Subcutaneous abdominal adipose tissue (tissue), 5 donors: Measurements from ENCODE around the gene HRK.

ENCODE experiments used
- H3K27ac ChIP-seq: one replicate; pipeline ENCODE4 v1.7.0; 2013; ENCODE audit warnings: low read depth, mild to moderate bottlenecking, inconsistent platforms, low read length, moderate library complexity
- H3K27me3 ChIP-seq, 5 donors: one replicate each; pipeline ENCODE4 v1.7.0; 2013; ENCODE audit warnings: low read length in 5 of 5, inconsistent platforms in 1 of 5; ENCODE audit not compliant: control insufficient read depth in 5 of 5, insufficient read depth in 4 of 5
- H3K36me3 ChIP-seq, 5 donors: one replicate each; pipeline ENCODE4 v1.7.0; 2013; ENCODE audit warnings: low read length in 5 of 5; ENCODE audit not compliant: control insufficient read depth in 5 of 5, insufficient read depth in 5 of 5
- H3K4me1 ChIP-seq, 5 donors: one replicate each; pipeline ENCODE4 v1.7.0; 2013; ENCODE audit warnings: low read length in 5 of 5, mild to moderate bottlenecking in 3 of 5, moderate library complexity in 1 of 5; ENCODE audit not compliant: control insufficient read depth in 5 of 5, insufficient read depth in 5 of 5
- H3K4me3 ChIP-seq, 5 donors: one replicate each; pipeline ENCODE4 v1.7.0; 2013; ENCODE audit warnings: low read length in 5 of 5, low read depth in 1 of 5
- H3K9ac ChIP-seq, 5 donors: one replicate each; pipeline ENCODE4 v1.7.0; 2013; ENCODE audit warnings: low read length in 5 of 5, mild to moderate bottlenecking in 4 of 5, moderate library complexity in 3 of 5
- H3K9me3 ChIP-seq, 5 donors: one replicate each; pipeline ENCODE4 v1.7.0; 2013; ENCODE audit warnings: low read length in 5 of 5; ENCODE audit not compliant: control insufficient read depth in 5 of 5
- donor health status: healthy.
- donor health status: healthy.
- donor health status: healthy.
- donor health status: healthy.
- donor health status: healthy.

HRK gene

DNA sequence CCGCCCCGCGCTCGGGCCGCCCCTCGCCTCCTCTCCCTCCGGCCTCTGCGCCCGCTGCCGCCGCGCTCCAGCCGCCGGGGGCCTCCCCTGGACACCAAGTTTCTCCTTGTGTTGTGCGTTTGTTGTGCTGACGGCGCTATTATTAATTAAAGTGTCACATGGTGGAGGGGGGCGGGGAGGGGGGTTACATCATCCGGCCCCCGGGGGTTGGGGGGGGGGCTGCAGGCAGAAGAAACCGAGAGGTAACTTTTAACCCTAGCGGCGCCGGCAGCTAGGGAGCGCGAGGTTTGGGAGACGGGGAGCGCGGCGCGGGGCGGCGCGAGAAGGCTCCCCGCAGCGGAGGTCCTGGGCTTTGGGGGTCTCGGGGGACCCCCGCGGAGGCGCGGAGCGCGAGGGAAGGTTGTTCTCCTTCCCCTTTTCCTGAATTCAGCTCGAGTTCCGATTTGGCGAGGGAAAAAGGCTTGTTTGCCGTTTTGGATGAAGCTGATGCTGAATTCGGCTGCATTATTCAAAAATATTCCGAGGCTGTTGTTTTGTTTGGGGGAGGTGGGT lies at the start of gene HRK:
TSS of gene HRK (minus strand) at position 117 of the 552 bp plus-strand sequence. CDS start 134 bp downstream, outside the sequence.
- Histone ChIP-seq H3K4me1 (peaks cover 0 to 38% (median 26%) of the 10 kb centered on the region in 5 donors), H3K9ac (no peak within 1 kb of the TSS), H3K36me3 (no peaks in the 10 kb centered on the region), H3K9me3 (no peaks in the 10 kb centered on the region), H3K27me3 (peaks cover 39 to 66% (median 63%) of the 10 kb centered on the region in 5 donors), H3K27ac (no peak within 1 kb of the TSS), H3K4me3 (peak within 1 kb of the TSS in 3 of 5 donors; percentile 29 to 50 (median 39))

GRCh38 chr12:116929885-116930284 lies 48.6 kb upstream of the HRK start:
- H3K4me1 ChIP-seq: peaks cover 3 to 26% (median 13%) of the 10 kb centered on the region in 5 donors
- no peak overlapping the region for H3K27ac ChIP-seq
- no peak overlapping the region for H3K4me3 ChIP-seq
- peaks cover 4 to 27% (median 12%) of the 10 kb centered on the region in 5 donors for H3K36me3 ChIP-seq
- H3K9ac ChIP-seq: no peak overlapping the region
- H3K9me3 ChIP-seq: no peaks in the 10 kb centered on the region
- no peaks in the 10 kb centered on the region for H3K27me3 ChIP-seq

GRCh38 chr12:116928504-116928903 lies 47.3 kb upstream of the HRK start:
- H3K9ac ChIP-seq: no peak overlapping the region
- H3K4me1 ChIP-seq: peaks cover 3 to 19% (median 10%) of the 10 kb centered on the region in 5 donors
- H3K36me3 ChIP-seq: peaks cover 4 to 27% (median 12%) of the 10 kb centered on the region in 5 donors
- H3K27ac ChIP-seq: no peak overlapping the region
- no peaks in the 10 kb centered on the region for H3K9me3 ChIP-seq
- H3K27me3 ChIP-seq: no peaks in the 10 kb centered on the region
- H3K4me3 ChIP-seq: no peak overlapping the region

DNA sequence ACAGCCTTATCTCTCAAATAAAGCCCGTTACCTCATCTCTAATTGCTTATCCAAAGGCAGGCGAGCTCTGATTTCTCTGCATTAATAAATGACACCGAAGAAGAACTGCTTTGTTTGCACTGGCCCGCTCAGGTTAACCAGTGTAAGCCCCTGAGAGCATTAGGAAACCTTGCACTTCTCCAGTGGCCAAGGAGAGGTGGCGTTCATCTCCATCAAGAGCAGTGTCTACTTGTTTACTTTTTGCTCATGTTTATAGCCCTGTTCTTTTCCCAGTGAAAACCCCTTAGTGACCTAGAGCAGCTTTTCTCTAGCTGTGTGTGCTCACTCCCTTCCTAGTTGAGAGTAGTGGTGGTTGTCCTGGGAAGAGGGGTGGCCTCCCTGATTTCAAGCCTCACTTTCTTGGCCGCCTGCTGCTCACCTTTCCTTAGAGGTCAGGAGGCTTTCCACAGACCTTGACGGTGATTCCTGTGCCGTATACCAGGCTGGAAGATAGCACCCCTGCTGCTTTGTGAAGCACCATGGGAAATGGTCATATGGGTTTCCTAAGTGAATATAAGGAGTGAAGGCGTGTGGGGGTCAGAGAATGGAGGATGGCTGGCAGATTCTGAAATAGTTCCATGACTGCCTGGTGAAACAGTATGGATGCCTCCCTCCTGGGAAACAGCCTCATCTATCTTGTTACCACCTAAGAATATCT lies 46.2 kb upstream of the HRK start:
- no peak overlapping the region for H3K9ac ChIP-seq
- H3K27ac ChIP-seq: no peak overlapping the region
- no peaks in the 10 kb centered on the region for H3K9me3 ChIP-seq
- no peaks in the 10 kb centered on the region for H3K27me3 ChIP-seq
- peaks cover 0 to 18% (median 8%) of the 10 kb centered on the region in 5 donors for H3K4me1 ChIP-seq
- H3K4me3 ChIP-seq: no peak overlapping the region
- H3K36me3 ChIP-seq: peaks cover 4 to 27% (median 12%) of the 10 kb centered on the region in 5 donors

- Histone ChIP-seq H3K9ac (peak overlapping the region in 1 of 5 donors; percentile 15), H3K9me3 (no peaks in the 10 kb centered on the region), H3K27me3 (no peaks in the 10 kb centered on the region), H3K27ac (no peak overlapping the region), H3K4me1 (peaks cover 0 to 21% (median 10%) of the 10 kb centered on the region in 5 donors), H3K36me3 (peaks cover 4 to 27% (median 9%) of the 10 kb centered on the region in 5 donors), H3K4me3 (no peak overlapping the region)
These were observed 45.3 kb upstream of the HRK start for GRCh38 chr12:116926283-116927243.

DNA sequence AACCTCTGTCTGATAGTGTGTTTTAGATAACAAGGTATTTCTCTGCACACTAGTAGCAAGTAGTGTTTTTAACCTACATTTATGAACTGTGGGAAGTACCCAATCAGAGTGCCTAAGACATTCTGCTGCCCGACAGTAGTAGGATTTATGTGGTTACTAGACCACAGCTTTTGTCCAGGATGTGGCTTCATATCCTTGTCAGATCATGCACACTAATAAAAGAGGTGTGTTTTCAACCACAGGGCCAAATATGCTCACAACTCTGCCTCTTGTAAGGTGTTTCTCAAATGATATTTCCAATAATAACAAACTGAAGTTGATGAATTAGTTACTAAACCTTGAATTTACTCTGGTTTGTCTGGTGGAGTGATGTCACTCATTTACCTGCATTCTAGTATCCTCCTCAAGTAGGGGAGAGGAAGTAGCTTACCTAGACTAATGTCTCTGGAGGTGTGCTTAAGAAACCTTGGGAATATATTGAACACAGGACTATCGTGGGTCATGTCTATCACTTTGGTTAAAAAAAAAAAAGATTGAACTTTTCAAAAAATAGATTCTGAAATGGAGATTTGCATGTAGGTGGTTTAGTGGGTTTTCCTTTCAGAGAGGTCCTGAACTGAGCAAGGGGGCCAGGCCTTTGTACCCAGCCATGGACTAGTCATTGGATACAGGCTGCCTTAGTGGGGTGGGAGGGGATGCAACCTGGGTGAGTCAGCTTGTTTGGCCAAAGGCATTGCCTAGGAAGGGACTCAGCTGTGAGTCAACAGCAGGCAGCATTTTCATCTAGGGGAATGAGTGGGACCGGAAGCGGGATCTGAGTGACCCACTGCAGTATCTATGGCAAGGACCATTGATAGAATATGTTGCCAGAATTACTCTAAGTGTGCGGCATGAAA lies 43.6 kb upstream of the HRK start:
- H3K4me3 ChIP-seq: no peak overlapping the region
- peaks cover 0 to 25% (median 10%) of the 10 kb centered on the region in 5 donors for H3K4me1 ChIP-seq
- H3K9ac ChIP-seq: no peak overlapping the region
- no peak overlapping the region for H3K27ac ChIP-seq
- H3K27me3 ChIP-seq: no peaks in the 10 kb centered on the region
- H3K36me3 ChIP-seq: peaks cover under 1 to 21% (median 9%) of the 10 kb centered on the region in 5 donors
- H3K9me3 ChIP-seq: no peaks in the 10 kb centered on the region

- Histone ChIP-seq H3K27ac (no peak overlapping the region), H3K4me3 (no peak overlapping the region), H3K9ac (no peak overlapping the region), H3K4me1 (peaks cover 0 to 25% (median 10%) of the 10 kb centered on the region in 5 donors), H3K9me3 (no peaks in the 10 kb centered on the region), H3K27me3 (no peaks in the 10 kb centered on the region), H3K36me3 (peaks cover 0 to 5% (median 0%) of the 10 kb centered on the region in 5 donors)
These were observed 41.1 kb upstream of the HRK start for GRCh38 chr12:116922194-116922897.

- H3K27me3 ChIP-seq: no peaks in the 10 kb centered on the region
- no peak overlapping the region for H3K27ac ChIP-seq
- no peak overlapping the region for H3K4me3 ChIP-seq
- no peak overlapping the region for H3K9ac ChIP-seq
- H3K4me1 ChIP-seq: peaks cover 0 to 21% (median 2%) of the 10 kb centered on the region in 5 donors
- H3K36me3 ChIP-seq: peaks cover 0 to 2% (median 0%) of the 10 kb centered on the region in 5 donors
- H3K9me3 ChIP-seq: no peaks in the 10 kb centered on the region
These were observed 39.7 kb upstream of the HRK start for GRCh38 chr12:116920939-116921338.
